ENCODE data around the gene CAPN11. TPM values are rescaled to one million over a fixed set of nuclear protein-coding genes. Genes with fewer than 3 reads are reported as not detected.

Gene CAPN11
- total and polyA plus RNA-seq, 12 donors: 0.09 to 0.72 (median 0.32) TPM; not detected in 4

DNA sequence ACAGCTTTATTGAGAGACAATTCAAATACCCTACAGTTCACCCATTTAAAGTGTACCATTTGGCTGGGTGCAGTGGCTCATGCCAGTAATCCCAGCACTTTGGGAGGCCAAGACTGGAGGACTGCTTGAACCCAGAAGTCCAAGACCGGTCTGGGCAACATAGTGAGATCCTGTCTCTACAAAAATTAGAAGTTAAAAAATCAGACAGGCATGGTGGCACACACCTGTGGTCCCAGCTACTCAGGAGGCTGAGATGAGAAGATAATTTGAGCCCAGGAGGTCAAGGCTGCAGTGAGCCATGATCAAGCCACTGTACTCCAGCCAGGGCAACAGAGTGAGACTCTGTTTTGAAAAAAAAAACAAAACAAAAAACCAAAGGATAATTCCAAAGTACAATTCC lies 8.9 kb downstream of the CAPN11 start:
- DNase-seq: no peak
- H3K4me1 ChIP-seq: peaks cover 0 to 10% (median 1%) of the 10 kb centered on the region in 9 donors
- no peaks in the 10 kb centered on the region for H3K36me3 ChIP-seq

DNA sequence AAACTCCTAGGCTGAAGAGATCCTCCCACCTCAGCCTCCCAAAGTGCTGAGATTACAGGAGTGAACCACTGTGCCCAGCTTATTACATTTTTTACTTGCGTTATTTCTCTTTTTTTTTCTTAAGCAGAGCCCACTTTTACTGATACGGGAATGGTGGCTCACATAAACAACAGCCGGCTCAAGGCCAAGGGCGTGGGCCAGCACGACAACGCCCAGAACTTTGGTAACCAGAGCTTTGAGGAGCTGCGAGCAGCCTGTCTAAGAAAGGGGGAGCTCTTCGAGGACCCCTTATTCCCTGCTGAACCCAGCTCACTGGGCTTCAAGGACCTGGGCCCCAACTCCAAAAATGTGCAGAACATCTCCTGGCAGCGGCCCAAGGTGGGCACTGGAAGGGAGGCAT lies 10.5 kb downstream of the CAPN11 start:
- peaks cover 0 to 17% (median 7%) of the 10 kb centered on the region in 9 donors for H3K4me1 ChIP-seq
- H3K36me3 ChIP-seq: no peaks in the 10 kb centered on the region
- no peak for DNase-seq
- H3K27me3 ChIP-seq: peaks cover 0 to 5% (median 0%) of the 10 kb centered on the region in 7 donors
- 58 to 73% methylated on average over 9 of the region's 9 CpGs for WGBS, 2 donors
- no peaks in the 10 kb centered on the region for H3K9me3 ChIP-seq
- TF ChIP-seq, protein P1, sequence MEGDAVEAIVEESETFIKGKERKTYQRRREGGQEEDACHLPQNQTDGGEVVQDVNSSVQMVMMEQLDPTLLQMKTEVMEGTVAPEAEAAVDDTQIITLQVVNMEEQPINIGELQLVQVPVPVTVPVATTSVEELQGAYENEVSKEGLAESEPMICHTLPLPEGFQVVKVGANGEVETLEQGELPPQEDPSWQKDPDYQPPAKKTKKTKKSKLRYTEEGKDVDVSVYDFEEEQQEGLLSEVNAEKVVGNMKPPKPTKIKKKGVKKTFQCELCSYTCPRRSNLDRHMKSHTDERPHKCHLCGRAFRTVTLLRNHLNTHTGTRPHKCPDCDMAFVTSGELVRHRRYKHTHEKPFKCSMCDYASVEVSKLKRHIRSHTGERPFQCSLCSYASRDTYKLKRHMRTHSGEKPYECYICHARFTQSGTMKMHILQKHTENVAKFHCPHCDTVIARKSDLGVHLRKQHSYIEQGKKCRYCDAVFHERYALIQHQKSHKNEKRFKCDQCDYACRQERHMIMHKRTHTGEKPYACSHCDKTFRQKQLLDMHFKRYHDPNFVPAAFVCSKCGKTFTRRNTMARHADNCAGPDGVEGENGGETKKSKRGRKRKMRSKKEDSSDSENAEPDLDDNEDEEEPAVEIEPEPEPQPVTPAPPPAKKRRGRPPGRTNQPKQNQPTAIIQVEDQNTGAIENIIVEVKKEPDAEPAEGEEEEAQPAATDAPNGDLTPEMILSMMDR (IDR thresholded peaks at IDR 0.05): no peak
- H3K4me3 ChIP-seq: no peak overlapping the region
- ATAC-seq: no peak
- no peak overlapping the region for H3K27ac ChIP-seq
- intact Hi-C loops (cut with DNase I): loop anchor here in 1 of 10 donors (10.0 kb wide), 1 partner anchor 276 kb away; no protein-coding TSS in a partner anchor

More for the DNA sequence above, 8.9 kb downstream of the CAPN11 start:
- intact Hi-C loops (cut with DNase I): loop anchor here in 1 of 10 donors (10.0 kb wide), 1 partner anchor 277 kb away; no protein-coding TSS in a partner anchor
- Histone ChIP-seq H3K27ac (no peak overlapping the region), H3K9me3 (no peaks in the 10 kb centered on the region), H3K27me3 (peaks cover 0 to 5% (median 0%) of the 10 kb centered on the region in 7 donors), H3K4me3 (no peak overlapping the region)
- 96 to 98% methylated on average over 1 of the region's 1 CpG for WGBS, 2 donors
- no peak for ATAC-seq
- TF ChIP-seq, protein P1 (IDR thresholded peaks at IDR 0.05): no peak

DNA sequence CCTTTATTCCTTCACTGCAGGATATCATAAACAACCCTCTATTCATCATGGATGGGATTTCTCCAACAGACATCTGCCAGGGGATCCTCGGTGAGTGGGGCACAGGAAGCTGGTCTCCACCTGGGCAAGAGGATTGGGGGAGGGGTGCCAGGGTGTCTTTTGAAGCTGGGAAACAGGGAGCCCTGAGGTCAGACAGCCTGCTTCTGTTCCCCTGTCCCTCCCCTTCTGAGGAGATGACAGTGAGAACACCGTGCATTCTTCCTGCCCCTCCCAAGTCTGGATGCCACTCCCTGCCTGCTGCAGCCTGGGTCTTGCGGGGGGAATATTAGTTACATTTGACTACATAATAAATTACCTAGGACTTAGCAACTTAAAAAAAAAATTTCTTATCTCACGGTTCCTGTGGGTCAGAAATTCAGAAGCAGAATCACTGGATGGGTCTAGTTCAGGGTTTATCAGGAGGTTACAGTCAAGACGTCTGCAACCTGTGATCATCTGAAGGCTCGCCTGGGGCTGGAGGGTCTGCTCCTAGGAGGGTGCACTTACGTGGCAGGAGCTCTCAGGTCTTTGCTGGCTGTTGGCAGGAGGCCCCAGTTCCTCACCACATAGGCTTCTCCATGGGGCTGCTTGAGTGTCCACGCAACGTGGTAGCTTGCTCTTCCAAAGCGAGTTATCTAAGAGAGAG lies 11.4 kb downstream of the CAPN11 start:
- intact Hi-C loops (cut with DNase I): loop anchor here in 7 of 10 donors (5.0 to 10.0 kb wide), 7 partner anchors 47 to 275 kb away; partner anchors contain the start of genes MYMX (in 3 of the 7) and SLC35B2 (in 2 of the 7)
- TF ChIP-seq, protein P1 (IDR thresholded peaks at IDR 0.05): no peak
- Histone ChIP-seq H3K36me3 (no peaks in the 10 kb centered on the region), H3K9me3 (no peaks in the 10 kb centered on the region), H3K27me3 (peaks cover 0 to 5% (median 0%) of the 10 kb centered on the region in 7 donors), H3K4me1 (peaks cover 0 to 17% (median 7%) of the 10 kb centered on the region in 9 donors), H3K27ac (no peak overlapping the region), H3K4me3 (no peak overlapping the region)
- 79 to 80% methylated on average over 10 of the region's 10 CpGs for WGBS, 2 donors
- DNase-seq (no peak), ATAC-seq (no peak)

DNA sequence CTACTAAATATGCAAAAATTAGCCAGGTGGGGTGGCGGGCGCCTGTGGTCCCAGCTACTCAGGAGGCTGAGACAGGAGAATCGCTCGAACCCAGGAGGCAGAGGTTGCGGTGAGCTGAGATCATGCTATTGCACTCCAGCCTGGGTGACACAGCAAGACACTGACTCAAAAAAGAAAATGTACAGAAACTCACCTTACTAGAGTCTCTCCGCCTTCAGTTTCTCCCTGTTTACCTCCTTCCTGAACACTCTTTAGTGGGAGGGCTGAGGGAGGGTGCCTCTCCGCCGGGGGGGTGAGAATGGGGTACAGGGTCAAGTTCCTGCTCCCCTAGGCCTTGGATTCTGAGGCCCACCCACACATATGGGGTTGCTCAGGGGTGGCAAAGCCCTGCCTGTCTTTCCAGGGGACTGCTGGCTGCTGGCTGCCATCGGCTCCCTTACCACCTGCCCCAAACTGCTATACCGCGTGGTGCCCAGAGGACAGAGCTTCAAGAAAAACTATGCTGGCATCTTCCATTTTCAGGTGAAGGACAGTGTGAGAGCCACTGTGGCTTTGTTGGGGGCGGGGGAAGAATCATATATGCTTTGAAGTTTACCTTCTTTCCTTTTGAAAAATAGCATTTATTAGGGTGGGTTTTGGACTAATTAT lies 13.4 kb downstream of the CAPN11 start:
- WGBS, 2 donors: 82 to 87% methylated on average over 12 of the region's 12 CpGs
- intact Hi-C loops (cut with DNase I): loop anchor here (1.0 to 10.0 kb wide), 11 partner anchors 45 to 167 kb away; partner anchors contain the start of genes MYMX (in 3 of the 10) and SLC35B2 (in 2 of the 10)
- Histone ChIP-seq H3K9me3 (no peaks in the 10 kb centered on the region), H3K36me3 (no peaks in the 10 kb centered on the region), H3K27me3 (no peaks in the 10 kb centered on the region), H3K4me1 (peaks cover 1 to 25% (median 12%) of the 10 kb centered on the region in 9 donors), H3K27ac (no peak overlapping the region), H3K4me3 (no peak overlapping the region)
- TF ChIP-seq, protein P1 (IDR thresholded peaks at IDR 0.05): no peak
- DNase-seq (no peak), ATAC-seq (peak in 1 of 8 donors; percentile 2)

Measured in heart right ventricle (tissue), 16 donors.